NOMO-1 (cell line): ENCODE measurements around the gene BLMH.
"Not testable (repeated sequence)": the region's sequence is repeated elsewhere in the genome, so short reads cannot be mapped to it uniquely, and the experiment has no call there.

Experiments
- DNase-seq, 2 experiments: peaks; one replicate each; lab custom pipeline; 2025; ENCODE audit not compliant: unreplicated experiment in 2 of 2; lab: John Stamatoyannopoulos, UW

The BLMH gene

GRCh38 chr17:30209930-30210329, 81.8 kb downstream of the BLMH start:
- DNase-seq = no peak

- peak in 1 of 2 experiments; percentile 31 for DNase-seq
Observed at GRCh38 chr17:30208214-30208613, 83.5 kb downstream of the BLMH start.

DNA sequence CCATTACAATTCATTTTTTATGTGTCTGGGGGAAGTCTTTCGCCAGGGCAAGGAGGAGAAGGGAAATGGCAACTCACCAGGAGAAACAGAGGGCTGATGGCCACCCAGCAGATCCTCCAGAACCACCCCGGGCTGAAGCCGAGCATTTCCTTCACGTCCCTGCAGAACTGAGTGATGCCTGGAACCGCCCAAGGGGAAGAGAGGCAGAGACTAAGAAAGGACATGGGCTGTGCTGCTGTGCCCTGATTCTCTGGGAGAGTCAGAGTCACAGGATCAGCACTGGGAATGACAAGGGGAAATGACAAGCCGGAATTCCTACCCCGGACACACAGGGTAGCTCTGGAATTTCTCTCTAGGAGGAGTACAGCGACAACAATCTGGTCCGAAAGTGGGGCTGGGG, 84.1 kb downstream of the BLMH start:
- no peak for DNase-seq

DNA sequence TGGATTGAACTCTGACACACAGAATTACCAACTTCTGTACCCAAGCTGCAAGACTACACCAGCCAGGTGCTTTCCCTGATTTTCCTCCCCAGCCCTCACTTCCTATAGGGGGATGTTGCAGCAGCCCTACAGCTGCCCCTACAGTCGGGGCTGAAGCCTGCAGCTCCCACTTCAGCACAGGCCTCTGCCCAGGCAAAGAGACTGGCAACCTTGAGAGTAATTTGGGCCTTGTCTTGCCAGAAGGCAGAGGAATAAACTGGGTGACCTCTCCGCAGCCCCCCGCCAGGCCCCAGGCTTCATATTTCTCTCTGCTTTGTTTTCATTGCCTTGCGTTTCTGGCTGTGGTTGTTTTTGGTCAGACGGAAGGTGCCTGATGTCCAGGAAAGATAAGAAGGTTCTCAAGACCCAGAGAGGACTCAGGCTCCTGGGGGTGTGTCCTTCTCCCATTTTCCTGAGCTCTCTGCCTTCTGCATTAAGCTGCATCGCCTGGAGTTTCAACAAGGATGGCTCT, 88.2 kb downstream of the BLMH start:
- no peak for DNase-seq

- DNase-seq = not testable (repeated sequence)
Observed at GRCh38 chr17:30200656-30201055, 91.1 kb downstream of the BLMH start.

DNA sequence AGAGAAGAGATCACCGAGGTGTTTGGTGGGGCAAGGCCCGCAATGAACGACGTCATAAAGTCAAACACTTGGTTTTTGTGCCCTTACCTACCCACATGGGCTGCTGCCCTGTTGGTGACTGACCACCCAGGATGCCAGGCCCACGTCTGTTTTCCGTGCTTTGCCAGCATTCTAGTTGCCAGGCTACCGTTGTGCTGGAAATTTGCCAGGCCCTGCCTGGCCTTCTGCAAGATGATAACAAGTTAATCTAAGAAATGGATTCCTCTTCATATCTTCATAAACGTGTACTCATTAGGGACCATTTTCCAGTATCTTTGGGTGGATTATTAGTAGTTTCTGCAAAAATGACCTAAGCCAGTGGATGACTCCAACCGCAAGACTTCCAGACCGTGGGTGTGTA, 91.6 kb downstream of the BLMH start:
- no peak for DNase-seq

DNA sequence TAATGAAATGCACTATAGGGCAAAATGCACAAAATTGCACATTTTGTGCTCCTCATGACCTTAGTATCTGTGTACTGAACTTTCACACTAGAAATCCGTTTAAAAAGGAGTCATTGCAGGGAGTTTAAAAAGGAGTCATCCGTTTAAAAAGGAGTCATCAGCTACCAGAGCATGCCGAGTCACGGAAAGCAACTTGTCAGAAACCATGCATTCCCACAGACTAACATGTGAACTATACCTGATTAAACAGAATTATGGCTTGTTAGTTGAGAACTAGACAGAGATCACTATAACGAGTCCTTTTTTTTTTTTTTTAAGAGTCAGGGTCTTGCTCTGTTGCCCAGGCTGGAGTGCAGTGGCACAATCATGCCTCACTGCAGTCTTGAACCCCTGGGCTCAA, 92.1 kb downstream of the BLMH start:
- DNase-seq = no peak
